Dendritic cell treated with granulocyte-macrophage colony-stimulating factor and Interleukin-4, amounts not matched to agents 40 ng/mL and 50 ng/mL, for 4 days (primary cell): ENCODE data around the gene ITGA5.
A peak's percentile ranks its signal among the peaks of the same experiment; 100 is the strongest.

Experiments used
- H3K27ac Mint-ChIP-seq: one replicate; pipeline ENCODE4 v1.8.0; 2022; ENCODE audit warnings: mild to moderate bottlenecking, mixed read lengths
- H3K27me3 Mint-ChIP-seq: one replicate; pipeline ENCODE4 v1.8.0; 2022; ENCODE audit warnings: mild to moderate bottlenecking, mixed read lengths
- H3K36me3 Mint-ChIP-seq: one replicate; pipeline ENCODE4 v1.8.0; 2022; ENCODE audit warnings: low read depth, mixed read lengths
- H3K4me1 Mint-ChIP-seq: one replicate; pipeline ENCODE4 v1.8.0; 2022; ENCODE audit warnings: low read depth, mixed read lengths
- H3K4me3 Mint-ChIP-seq: one replicate; pipeline ENCODE4 v1.8.0; 2022; ENCODE audit warnings: mild to moderate bottlenecking, moderate library complexity, mixed read lengths
- H3K9me3 Mint-ChIP-seq: one replicate; pipeline ENCODE4 v1.8.0; 2022; ENCODE audit warnings: mixed read lengths
- intact Hi-C: fragments of 100-400 bp; cut with micrococcal nuclease; formaldehyde crosslinking; loops from one replicate; pipeline ENCODE4 v1.15.0; 2022

The ITGA5 gene

DNA sequence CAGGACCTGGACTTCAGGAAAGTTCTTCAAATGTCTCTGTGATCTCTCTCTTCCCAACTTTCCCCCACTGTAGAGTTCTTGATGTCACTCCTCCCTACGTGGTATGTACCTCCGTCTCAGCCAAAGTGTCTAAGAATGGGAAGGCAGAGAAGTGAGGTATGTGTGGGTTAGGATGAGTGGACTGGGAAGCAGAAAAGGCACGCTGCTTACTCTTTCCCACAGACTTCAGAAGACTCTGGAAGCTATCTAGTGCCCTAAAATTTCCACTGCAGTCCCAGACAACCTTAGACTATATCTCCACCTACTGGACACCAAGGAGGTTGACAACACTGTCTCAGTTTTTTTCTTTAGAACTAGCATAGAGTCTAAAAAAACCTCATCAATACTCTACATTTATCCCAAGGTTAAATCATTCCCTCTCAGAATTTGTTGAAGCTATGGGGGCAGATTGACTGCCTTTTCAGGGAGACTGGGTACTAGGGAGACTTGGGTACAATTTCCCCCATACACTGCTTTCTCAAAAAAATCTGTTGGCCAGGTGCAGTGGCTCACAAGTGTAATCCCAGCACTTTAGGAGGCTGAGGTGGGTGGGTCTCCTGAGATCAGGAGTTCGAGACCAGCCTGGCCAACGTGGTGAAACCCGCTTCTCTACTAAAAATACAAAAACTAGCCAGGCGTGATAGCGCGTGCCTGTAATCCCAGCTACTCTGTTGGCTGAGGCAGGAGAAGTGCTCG lies 20.6 kb upstream of the ITGA5 start:
- Mint-ChIP-seq H3K4me3 (no peak overlapping the region), H3K27ac (no peak overlapping the region), H3K9me3 (no peaks in the 10 kb centered on the region), H3K4me1 (peaks cover 29% of the 10 kb centered on the region), H3K27me3 (no peaks in the 10 kb centered on the region), H3K36me3 (no peaks in the 10 kb centered on the region)
- intact Hi-C loops = loop anchor here (1.0 kb wide), 1 partner anchor 40 kb away; no protein-coding TSS in a partner anchor

DNA sequence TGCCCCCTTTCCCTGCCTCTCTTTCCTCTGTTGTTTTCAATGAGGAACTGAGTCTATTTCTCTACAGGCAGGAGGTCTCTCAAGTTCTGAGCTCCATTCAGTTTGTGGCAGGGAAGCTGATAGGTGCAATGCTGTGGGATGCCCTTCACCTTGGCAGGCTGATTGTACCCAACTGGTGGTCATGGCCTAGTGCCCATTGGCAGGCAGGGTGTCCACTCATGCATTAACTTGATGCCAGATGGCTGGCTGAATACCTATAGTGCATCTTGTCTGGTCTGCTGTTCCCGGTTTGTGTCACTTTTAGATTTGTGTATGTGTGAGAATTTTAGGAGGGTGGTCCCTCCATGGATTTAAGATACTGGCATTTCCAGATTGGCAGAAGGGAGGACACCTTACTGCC lies 20.0 kb upstream of the ITGA5 start:
- H3K36me3 Mint-ChIP-seq = no peaks in the 10 kb centered on the region
- H3K27me3 Mint-ChIP-seq = no peaks in the 10 kb centered on the region
- H3K4me1 Mint-ChIP-seq = peaks cover 29% of the 10 kb centered on the region
- H3K4me3 Mint-ChIP-seq = no peak overlapping the region
- H3K9me3 Mint-ChIP-seq = no peaks in the 10 kb centered on the region
- no peak overlapping the region for H3K27ac Mint-ChIP-seq
- intact Hi-C loops = loop anchor here (1.0 kb wide), 1 partner anchor 40 kb away; no protein-coding TSS in a partner anchor

DNA sequence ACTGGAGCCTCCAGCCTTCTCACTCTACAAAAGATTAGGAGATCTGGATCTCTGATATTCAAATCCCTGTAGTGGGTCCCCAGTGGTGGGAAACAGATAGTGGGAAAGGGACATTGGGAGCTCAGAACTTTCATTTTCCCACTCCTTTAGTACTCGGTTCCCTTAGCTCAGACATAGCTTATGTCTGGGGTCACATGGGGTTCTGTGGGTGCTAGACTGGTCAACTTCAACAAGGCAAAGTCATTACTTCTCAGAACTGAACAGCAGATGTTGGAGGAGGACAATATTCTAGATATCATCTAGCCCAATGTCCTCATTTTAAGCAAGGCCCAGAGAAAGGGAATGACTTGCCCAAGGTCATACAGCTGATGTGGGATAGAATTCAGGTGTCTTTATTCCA lies 19.5 kb upstream of the ITGA5 start:
- H3K27me3 Mint-ChIP-seq = no peaks in the 10 kb centered on the region
- peaks cover 29% of the 10 kb centered on the region for H3K4me1 Mint-ChIP-seq
- H3K4me3 Mint-ChIP-seq = no peak overlapping the region
- H3K36me3 Mint-ChIP-seq = no peaks in the 10 kb centered on the region
- H3K27ac Mint-ChIP-seq = no peak overlapping the region
- no peaks in the 10 kb centered on the region for H3K9me3 Mint-ChIP-seq
- intact Hi-C loops = no loop called here

DNA sequence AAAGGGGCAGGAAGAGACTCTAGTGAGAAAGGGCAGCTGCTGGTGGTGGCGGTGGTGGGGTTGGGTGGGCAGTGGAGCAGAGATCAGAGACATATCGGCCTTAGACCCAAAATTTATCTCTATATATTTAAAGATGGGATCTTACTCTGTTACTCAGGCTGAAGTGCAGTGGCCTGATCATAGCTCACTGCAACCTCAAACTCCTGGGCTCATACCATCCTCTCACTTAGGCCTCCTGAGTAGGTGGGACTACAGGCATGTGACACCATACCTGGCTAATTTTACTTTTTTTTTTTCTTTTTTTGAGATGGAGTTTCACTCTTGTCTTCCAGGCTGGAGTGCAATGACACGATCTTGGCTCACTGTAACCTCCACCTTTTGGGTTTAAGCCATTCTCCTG lies 18.6 kb upstream of the ITGA5 start:
- Mint-ChIP-seq H3K27me3 (no peaks in the 10 kb centered on the region), H3K36me3 (no peaks in the 10 kb centered on the region), H3K4me1 (peaks cover 29% of the 10 kb centered on the region), H3K27ac (no peak overlapping the region), H3K9me3 (no peaks in the 10 kb centered on the region), H3K4me3 (no peak overlapping the region)
- intact Hi-C loops = no loop called here

DNA sequence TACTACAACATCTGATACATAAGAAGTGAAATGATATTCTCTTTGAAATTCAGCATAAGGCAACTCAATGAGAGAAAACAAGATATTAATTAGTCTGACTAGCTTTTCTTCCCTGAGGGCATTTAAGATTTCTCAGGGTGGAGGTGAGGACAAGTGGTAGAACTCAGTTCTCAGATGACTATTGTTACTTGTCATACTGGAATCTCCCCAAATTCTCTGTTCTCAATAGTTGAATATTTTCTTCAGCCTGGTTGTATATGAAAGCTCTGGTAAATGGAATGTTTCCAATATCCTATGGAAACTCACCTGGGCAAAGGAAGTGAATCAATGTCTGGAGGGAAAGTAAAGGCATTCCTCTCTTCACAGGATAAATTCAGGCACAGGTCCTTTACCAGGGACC lies 18.2 kb upstream of the ITGA5 start:
- intact Hi-C loops = no loop called here
- Mint-ChIP-seq H3K36me3 (no peaks in the 10 kb centered on the region), H3K27me3 (no peaks in the 10 kb centered on the region), H3K4me3 (no peak overlapping the region), H3K27ac (no peak overlapping the region), H3K9me3 (no peaks in the 10 kb centered on the region), H3K4me1 (peaks cover 29% of the 10 kb centered on the region)

DNA sequence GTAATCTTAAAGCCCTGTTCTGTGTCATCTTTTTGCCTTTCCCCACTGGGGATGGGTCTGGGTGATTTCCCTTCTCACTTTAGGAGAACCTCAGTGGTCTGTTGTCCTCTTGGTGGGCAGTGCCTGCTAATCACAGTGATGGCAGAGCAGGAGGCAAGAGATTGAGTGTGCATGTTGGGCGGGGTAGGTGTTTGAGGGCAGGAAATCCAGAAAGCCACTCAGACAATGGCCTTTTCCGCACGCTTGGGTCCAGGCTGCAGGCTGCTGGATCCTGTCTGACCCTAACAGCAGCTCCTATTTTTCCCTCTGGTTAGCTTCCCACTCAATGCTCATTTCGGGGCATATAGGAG lies 13.7 kb upstream of the ITGA5 start:
- Mint-ChIP-seq H3K4me1 (peaks cover 56% of the 10 kb centered on the region), H3K9me3 (no peaks in the 10 kb centered on the region), H3K4me3 (no peak overlapping the region), H3K36me3 (no peaks in the 10 kb centered on the region), H3K27me3 (peaks cover 9% of the 10 kb centered on the region), H3K27ac (peak overlapping the region; percentile 23)
- intact Hi-C loops = no loop called here

DNA sequence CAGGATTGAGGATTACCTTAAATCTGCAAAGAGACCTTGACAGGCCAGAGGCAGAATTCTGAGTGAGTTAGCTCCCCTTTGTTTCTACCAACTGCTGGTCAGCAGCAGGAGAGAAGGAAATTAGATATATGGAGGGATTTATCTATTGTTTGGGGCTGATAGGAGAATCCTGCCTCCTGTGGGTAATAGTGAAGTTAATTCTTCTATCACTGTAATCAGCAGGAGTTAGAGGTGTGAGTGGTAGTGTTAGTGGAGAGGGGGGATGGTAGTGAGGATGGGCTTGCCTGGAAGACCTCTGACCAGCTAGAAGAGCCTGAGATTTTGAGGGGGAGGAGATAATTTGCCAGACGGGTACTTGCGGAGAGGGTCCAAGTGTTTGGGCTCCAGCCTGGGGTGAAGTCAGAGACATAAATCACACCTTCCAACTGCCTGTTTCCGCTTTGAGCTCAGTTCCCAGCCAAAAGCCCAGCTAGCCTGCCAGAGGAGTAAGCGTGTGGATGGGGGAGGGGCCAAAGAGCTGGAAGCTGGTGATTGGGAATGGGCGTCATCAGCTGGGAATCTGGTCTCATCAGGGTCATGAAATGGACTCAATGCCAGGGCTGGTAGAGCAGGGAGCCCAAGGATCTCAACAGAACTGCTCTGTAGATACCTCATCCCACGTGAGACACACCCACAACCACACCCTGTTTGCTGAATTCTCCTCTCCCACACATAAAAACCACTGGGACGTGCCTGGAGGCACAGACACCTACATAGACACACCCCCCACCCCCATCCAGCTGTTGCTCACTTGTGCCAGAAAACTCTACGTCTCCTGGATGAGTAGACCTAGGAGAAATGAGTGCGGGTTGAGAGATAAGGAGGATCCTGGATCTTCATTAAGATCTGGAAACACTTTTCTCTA lies 13.1 kb upstream of the ITGA5 start:
- Mint-ChIP-seq H3K9me3 (no peaks in the 10 kb centered on the region), H3K27ac (peak overlapping the region; percentile 23), H3K36me3 (no peaks in the 10 kb centered on the region), H3K27me3 (peaks cover 9% of the 10 kb centered on the region), H3K4me1 (peaks cover 63% of the 10 kb centered on the region), H3K4me3 (no peak overlapping the region)
- intact Hi-C loops = no loop called here

DNA sequence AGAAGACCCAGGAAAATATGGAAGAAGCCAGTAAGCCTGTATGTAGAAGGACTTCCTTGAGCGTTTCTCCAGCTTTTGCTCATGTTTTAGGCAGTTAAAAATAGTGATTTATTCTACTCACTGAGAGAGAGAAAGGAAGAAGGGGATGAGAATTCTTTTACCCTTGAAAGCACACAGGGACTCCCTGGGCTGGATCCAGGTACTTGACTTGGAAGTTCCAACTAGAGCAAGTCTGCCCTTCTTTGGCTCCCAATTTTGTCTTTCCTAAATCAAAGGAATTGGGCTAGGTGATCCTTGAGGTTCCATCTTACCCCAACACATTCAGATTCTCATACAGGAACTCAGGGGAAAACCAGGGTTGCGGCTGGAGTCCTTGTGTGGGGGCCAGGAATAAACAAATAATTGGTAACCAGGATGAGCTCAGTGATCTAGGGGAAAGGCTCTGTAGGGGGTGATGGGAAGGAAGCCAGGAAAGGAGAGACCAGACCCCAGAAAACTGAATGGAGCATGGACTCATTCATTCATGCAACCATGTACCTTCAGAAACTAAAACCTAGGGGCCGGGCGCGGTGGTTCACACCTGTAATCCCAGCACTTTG lies 11.5 kb upstream of the ITGA5 start:
- intact Hi-C loops = no loop called here
- H3K27me3 Mint-ChIP-seq = peaks cover 9% of the 10 kb centered on the region
- no peak overlapping the region for H3K27ac Mint-ChIP-seq
- H3K36me3 Mint-ChIP-seq = no peaks in the 10 kb centered on the region
- no peak overlapping the region for H3K4me3 Mint-ChIP-seq
- H3K4me1 Mint-ChIP-seq = peaks cover 74% of the 10 kb centered on the region
- H3K9me3 Mint-ChIP-seq = no peaks in the 10 kb centered on the region

DNA sequence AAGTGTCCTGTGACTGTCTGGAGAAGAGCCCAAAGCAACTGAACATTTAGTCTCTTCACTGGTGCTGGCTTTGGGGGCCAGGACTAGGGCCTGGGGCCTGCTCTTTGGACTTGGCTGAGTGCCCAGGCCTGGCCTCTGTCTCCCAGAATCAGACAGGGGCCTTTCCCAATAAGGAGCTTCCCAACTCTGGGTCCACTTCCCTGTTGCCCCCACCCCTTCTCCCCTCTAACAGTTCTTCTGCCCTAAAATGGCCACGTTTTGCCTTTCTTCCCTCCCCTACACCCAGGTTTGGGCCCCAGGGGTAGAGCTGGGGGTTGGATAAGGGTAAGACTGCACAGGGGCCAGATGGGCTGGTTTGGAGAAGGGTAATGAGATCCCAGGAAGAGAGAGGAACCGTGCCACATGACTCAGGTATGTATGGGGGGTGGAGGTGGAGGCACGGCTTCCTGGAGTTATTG lies 10.0 kb upstream of the ITGA5 start:
- Mint-ChIP-seq H3K27me3 (peaks cover 11% of the 10 kb centered on the region), H3K4me3 (no peak overlapping the region), H3K36me3 (no peaks in the 10 kb centered on the region), H3K27ac (no peak overlapping the region), H3K4me1 (peaks cover 79% of the 10 kb centered on the region), H3K9me3 (no peaks in the 10 kb centered on the region)
- intact Hi-C loops = no loop called here

DNA sequence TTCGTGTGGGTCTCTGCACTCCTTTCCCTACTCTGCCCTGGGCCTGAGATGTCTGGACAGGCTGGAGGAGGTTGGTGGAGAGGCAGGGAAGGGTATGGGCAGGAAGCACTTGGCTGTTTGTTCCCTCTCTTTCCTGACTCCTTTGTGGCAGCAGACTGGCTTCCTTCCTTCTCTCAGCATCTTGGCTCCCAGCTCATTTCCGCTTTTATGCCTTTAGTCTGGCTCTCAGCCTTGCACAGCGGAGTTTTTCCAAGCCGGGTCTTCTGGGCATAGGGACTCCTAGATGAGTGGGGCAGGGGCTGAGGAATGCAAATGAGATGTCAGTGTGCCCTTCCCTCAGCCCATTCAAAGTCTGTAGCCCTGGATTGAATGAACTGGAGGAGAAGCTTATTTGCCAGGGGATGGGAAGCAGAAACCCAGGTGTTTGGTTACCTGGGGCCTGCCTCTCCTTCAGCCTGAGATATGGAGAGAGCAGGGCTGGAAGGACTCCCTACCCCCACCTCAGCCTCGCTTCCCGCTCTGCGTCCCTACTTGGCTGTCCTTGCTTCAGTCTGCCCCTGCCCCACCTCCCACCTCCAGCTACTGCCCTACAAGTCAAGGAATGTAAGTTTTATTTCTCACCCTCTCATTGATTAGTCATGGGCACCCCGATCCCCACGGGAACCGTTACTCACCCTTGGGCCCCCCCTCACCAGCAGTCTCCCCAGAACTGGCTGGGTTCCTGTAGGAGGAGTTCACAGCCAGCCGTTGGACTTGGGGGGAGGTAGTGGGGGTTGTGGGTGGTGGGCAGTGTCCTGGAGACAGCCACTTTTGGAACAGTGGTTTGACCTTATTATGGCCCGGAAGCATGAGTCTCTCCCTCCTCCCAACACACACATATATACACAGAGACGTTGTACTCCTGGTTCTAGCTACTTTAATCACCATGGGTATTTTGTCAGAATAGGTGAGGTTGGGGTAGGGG lies 9.3 kb upstream of the ITGA5 start:
- no peak overlapping the region for H3K4me3 Mint-ChIP-seq
- peaks cover 11% of the 10 kb centered on the region for H3K27me3 Mint-ChIP-seq
- peaks cover 86% of the 10 kb centered on the region for H3K4me1 Mint-ChIP-seq
- H3K27ac Mint-ChIP-seq = no peak overlapping the region
- intact Hi-C loops = no loop called here
- H3K36me3 Mint-ChIP-seq = no peaks in the 10 kb centered on the region
- H3K9me3 Mint-ChIP-seq = no peaks in the 10 kb centered on the region

DNA sequence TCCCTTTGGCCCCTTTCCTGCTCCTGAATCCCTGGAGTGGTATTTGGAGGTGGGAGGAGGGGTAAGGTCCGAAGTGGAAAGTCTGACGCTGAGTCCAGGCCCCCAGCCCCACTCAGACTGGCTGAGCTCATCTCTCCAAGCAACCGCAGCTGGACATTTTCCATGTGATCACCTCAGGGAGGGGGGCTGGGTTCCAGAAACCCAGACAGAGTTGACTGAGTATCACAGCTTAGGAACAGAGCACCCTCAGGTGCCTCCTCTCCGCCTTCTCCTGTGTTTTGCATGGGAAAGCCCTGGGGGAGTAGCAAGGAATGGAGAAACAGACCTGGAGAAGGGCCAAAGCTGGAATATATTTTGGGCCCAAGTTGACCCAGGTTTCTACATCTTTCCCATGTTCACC lies 8.0 kb upstream of the ITGA5 start:
- Mint-ChIP-seq H3K27me3 (peaks cover 10% of the 10 kb centered on the region), H3K4me1 (peaks cover 87% of the 10 kb centered on the region), H3K4me3 (no peak overlapping the region), H3K36me3 (no peaks in the 10 kb centered on the region), H3K9me3 (no peaks in the 10 kb centered on the region), H3K27ac (no peak overlapping the region)
- intact Hi-C loops = no loop called here

DNA sequence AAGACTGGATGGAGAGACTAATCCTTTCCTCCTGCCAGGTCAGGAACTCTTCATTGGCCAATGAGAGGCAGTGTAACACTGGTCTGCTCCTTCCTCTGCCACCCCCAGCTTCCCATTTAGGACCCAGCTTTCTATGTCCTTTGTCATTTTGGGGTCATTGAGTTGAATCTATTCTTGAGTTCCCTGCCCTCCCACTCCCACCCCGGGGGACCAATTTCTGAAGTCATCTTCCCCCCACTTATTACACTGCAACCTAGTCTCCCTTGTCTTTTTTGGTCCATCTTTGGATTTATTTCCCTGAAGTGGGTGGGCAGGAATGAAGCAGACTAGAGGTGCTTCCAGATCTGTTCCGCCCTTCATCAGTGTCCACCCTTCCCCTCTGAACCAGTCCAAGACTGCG lies 7.6 kb upstream of the ITGA5 start:
- Mint-ChIP-seq H3K36me3 (no peaks in the 10 kb centered on the region), H3K9me3 (no peaks in the 10 kb centered on the region), H3K4me1 (peaks cover 87% of the 10 kb centered on the region), H3K4me3 (no peak overlapping the region), H3K27ac (no peak overlapping the region), H3K27me3 (peaks cover 8% of the 10 kb centered on the region)
- intact Hi-C loops = no loop called here

DNA sequence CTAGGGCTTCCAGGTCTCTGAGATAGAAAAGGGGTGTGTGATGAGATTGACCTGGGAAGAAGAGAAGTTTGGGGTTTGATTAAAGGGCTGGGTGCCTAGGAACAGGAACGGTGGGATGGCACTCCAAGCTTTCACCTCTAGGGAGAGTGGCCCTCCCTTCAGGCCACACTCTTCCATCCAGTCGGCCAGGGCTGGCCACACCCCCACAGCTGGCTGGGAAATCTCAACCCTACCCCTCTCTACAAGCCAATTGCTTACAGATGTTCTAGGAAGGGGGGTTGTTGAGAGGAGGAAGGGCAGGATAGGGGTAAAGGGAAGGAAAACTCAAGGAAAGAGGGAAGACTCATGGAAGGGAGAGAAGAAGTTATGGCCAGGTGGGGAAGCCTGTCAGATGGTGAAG lies 6.6 kb upstream of the ITGA5 start:
- Mint-ChIP-seq H3K36me3 (no peaks in the 10 kb centered on the region), H3K4me1 (peaks cover 87% of the 10 kb centered on the region), H3K27ac (peak overlapping the region; percentile 7), H3K4me3 (no peak overlapping the region), H3K9me3 (no peaks in the 10 kb centered on the region), H3K27me3 (peaks cover 8% of the 10 kb centered on the region)
- intact Hi-C loops = no loop called here
